ENCODE measurements around the gene SLC6A2. TPM values are rescaled to one million over a fixed set of nuclear protein-coding genes. Genes with fewer than 3 reads are reported as not detected.

Gene SLC6A2
- total RNA-seq, 4 donors from 2014 or later, result 0.51 to 2.1 (median 1.0) TPM; not detected in 1

- Histone ChIP-seq H3K9me3 (no peaks in the 10 kb centered on the region), H3K36me3 (no peaks in the 10 kb centered on the region), H3K27ac (no peak overlapping the region), H3K27me3 (no peaks in the 10 kb centered on the region), H3K4me1 (no peaks in the 10 kb centered on the region), H3K4me3 (no peak overlapping the region)
- no peak for DNase-seq
- no peak for TF ChIP-seq POLR2A (IDR thresholded peaks at IDR 0.05)
- TF ChIP-seq CTCF (IDR thresholded peaks at IDR 0.05), result no peak
- intact Hi-C loops (cut with DNase I; ENCODE audit: low total_unique reads), result loop anchor here (10.0 kb wide), 1 partner anchor 245 kb away; no protein-coding TSS in a partner anchor
These were observed 54.0 kb downstream of the SLC6A2 start for GRCh38 chr16:55709801-55710200.

GRCh38 chr16:55710466-55710865, 54.7 kb downstream of the SLC6A2 start:
- Histone ChIP-seq H3K27ac (no peak overlapping the region), H3K36me3 (no peaks in the 10 kb centered on the region), H3K4me3 (no peak overlapping the region), H3K27me3 (no peaks in the 10 kb centered on the region), H3K9me3 (no peaks in the 10 kb centered on the region), H3K4me1 (no peaks in the 10 kb centered on the region)
- intact Hi-C loops (cut with DNase I; ENCODE audit: low total_unique reads), result no loop called here
- no peak for DNase-seq
- no peak for TF ChIP-seq CTCF (IDR thresholded peaks at IDR 0.05)

- H3K4me3 ChIP-seq, result no peak overlapping the region
- DNase-seq, result peak; percentile 23 to 37
- no peak overlapping the region for H3K27ac ChIP-seq
- H3K27me3 ChIP-seq, result no peaks in the 10 kb centered on the region
- TF ChIP-seq CTCF (IDR thresholded peaks at IDR 0.05) (peak; percentile 38 to 48 (median 44)), POLR2A (IDR thresholded peaks at IDR 0.05) (no peak)
- intact Hi-C loops (cut with DNase I; ENCODE audit: low total_unique reads), result no loop called here
- no peaks in the 10 kb centered on the region for H3K9me3 ChIP-seq
- H3K4me1 ChIP-seq, result no peaks in the 10 kb centered on the region
- no peaks in the 10 kb centered on the region for H3K36me3 ChIP-seq
These were observed 56.4 kb downstream of the SLC6A2 start for GRCh38 chr16:55711959-55712876.

GRCh38 chr16:55713103-55713502, 57.3 kb downstream of the SLC6A2 start:
- no peaks in the 10 kb centered on the region for H3K36me3 ChIP-seq
- no peak for DNase-seq
- TF ChIP-seq POLR2A (IDR thresholded peaks at IDR 0.05) (no peak), CTCF (IDR thresholded peaks at IDR 0.05) (no peak)
- H3K9me3 ChIP-seq, result no peaks in the 10 kb centered on the region
- intact Hi-C loops (cut with DNase I; ENCODE audit: low total_unique reads), result no loop called here
- no peak overlapping the region for H3K27ac ChIP-seq
- H3K27me3 ChIP-seq, result no peaks in the 10 kb centered on the region
- H3K4me3 ChIP-seq, result no peak overlapping the region
- no peaks in the 10 kb centered on the region for H3K4me1 ChIP-seq

- DNase-seq, result no peak
- Histone ChIP-seq H3K27ac (no peak overlapping the region), H3K36me3 (no peaks in the 10 kb centered on the region), H3K4me1 (no peaks in the 10 kb centered on the region), H3K4me3 (no peak overlapping the region), H3K27me3 (no peaks in the 10 kb centered on the region), H3K9me3 (no peaks in the 10 kb centered on the region)
- intact Hi-C loops (cut with DNase I; ENCODE audit: low total_unique reads), result no loop called here
- TF ChIP-seq CTCF (IDR thresholded peaks at IDR 0.05) (no peak), POLR2A (IDR thresholded peaks at IDR 0.05) (no peak)
These were observed 61.5 kb downstream of the SLC6A2 start for GRCh38 chr16:55717326-55717725.

All from uterus (tissue), 4 donors.